Keratinocyte (primary cell): Measurements from ENCODE around the gene CDYL. TPM values are rescaled to one million over a fixed set of nuclear protein-coding genes. Genes with fewer than 3 reads are reported as not detected.
"Not testable (repeated sequence)": the region's sequence is repeated elsewhere in the genome, so short reads cannot be mapped to it uniquely, and the experiment has no call there.

Source experiments
- DNase-seq: peaks from one replicate; pipeline ENCODE4 v3.0.0-alpha.2; 2011; ENCODE audit warnings: low read depth, missing footprints, low spot score
- FAIRE-seq: peaks from 2 replicates; lab custom pipeline; 2011; peaks lifted over from hg19 to GRCh38; lab: Jason Lieb, UNC
- H2AFZ ChIP-seq: 2 replicates; pipeline ENCODE4 v1.6.0; 2012; ENCODE audit warnings: low read length, control low read depth, inconsistent platforms; ENCODE audit not compliant: control insufficient read depth
- H3K27ac ChIP-seq: 2 replicates; pipeline ENCODE4 v1.5.1; 2011; ENCODE audit warnings: low read length; ENCODE audit not compliant: control insufficient read depth, insufficient read depth
- H3K27me3 ChIP-seq: 3 replicates; pipeline ENCODE4 v1.6.0; 2011; ENCODE audit warnings: low read length; ENCODE audit not compliant: control insufficient read depth, insufficient read depth; ENCODE audit errors: extremely low read depth
- H3K36me3 ChIP-seq, 2 experiments: 2 replicates in 1 of 2; 3 replicates in 1 of 2; pipeline ENCODE4 v1.5.1; 2011; ENCODE audit warnings: low read length in 2 of 2, mild to moderate bottlenecking in 1 of 2; ENCODE audit not compliant: control insufficient read depth in 2 of 2, insufficient read depth in 2 of 2; ENCODE audit errors: extremely low read depth in 1 of 2
- H3K4me1 ChIP-seq: 3 replicates; pipeline ENCODE4 v1.5.1; 2011; ENCODE audit warnings: low read length; ENCODE audit not compliant: control insufficient read depth, insufficient read depth; ENCODE audit errors: extremely low read depth
- H3K4me2 ChIP-seq: 3 replicates; pipeline ENCODE4 v1.6.0; 2011; ENCODE audit warnings: low read depth, low read length; ENCODE audit not compliant: control insufficient read depth, insufficient read depth; ENCODE audit errors: extremely low read depth
- H3K4me3 ChIP-seq, 3 experiments: fragments of 200-600 bp in 1 of 3; sonication (generic) in 1 of 3; 2 replicates in 2 of 3; 3 replicates in 1 of 3; pipeline ENCODE4 v1.5.1; 2011 to 2016; ENCODE audit warnings: low read length in 3 of 3, mild to moderate bottlenecking in 3 of 3, control low read depth in 2 of 3, inconsistent platforms in 1 of 3, low read depth in 1 of 3, mixed read lengths in 1 of 3, mixed run types in 1 of 3, moderate library complexity in 1 of 3; ENCODE audit not compliant: control insufficient read depth in 2 of 3, insufficient read depth in 2 of 3; ENCODE audit errors: extremely low read depth in 1 of 3
- H3K79me2 ChIP-seq: 2 replicates; pipeline ENCODE4 v1.6.0; 2012; ENCODE audit warnings: low read length; ENCODE audit not compliant: control insufficient read depth, insufficient read depth
- H3K9ac ChIP-seq: 3 replicates; pipeline ENCODE4 v1.6.0; 2011; ENCODE audit warnings: low read length; ENCODE audit not compliant: control insufficient read depth, insufficient read depth; ENCODE audit errors: extremely low read depth
- H3K9me1 ChIP-seq: 3 replicates; pipeline ENCODE4 v1.6.0; 2011; ENCODE audit warnings: low read length; ENCODE audit not compliant: control insufficient read depth, insufficient read depth; ENCODE audit errors: extremely low read depth
- H3K9me3 ChIP-seq: 2 replicates; pipeline ENCODE4 v1.5.1; 2012; ENCODE audit warnings: low read depth, low read length; ENCODE audit not compliant: control insufficient read depth
- H4K20me1 ChIP-seq: 3 replicates; pipeline ENCODE4 v1.6.0; 2011; ENCODE audit warnings: low read length; ENCODE audit not compliant: control insufficient read depth, insufficient read depth; ENCODE audit errors: extremely low read depth
- CTCF ChIP-seq, 3 experiments: IDR thresholded peaks in 1 of 3; conservative IDR thresholded peaks in 1 of 3; optimal IDR thresholded peaks in 1 of 3; 2 replicates in 2 of 3; 3 replicates in 1 of 3; pipeline versions ENCODE3 to v1.5.1; 2011; ENCODE audit warnings: low read length in 3 of 3, mild to moderate bottlenecking in 3 of 3, moderate library complexity in 2 of 3, control low read depth in 1 of 3, inconsistent platforms in 1 of 3; ENCODE audit not compliant: insufficient read depth in 2 of 3; ENCODE audit errors: extremely low read depth in 1 of 3
- EZH2 ChIP-seq: IDR thresholded peaks from one replicate; pipeline ENCODE4 v1.6.1; 2012; ENCODE audit warnings: inconsistent platforms, mild to moderate bottlenecking, low read length, moderate library complexity
- dilution Hi-C: fragments of 300-500 bp; cut with MboI; formaldehyde crosslinking; loops from one replicate; pipeline ENCODE4 v1.7.0; 2020; ENCODE audit warnings: low sequenced_read_pairs; ENCODE audit not compliant: extremely low pct_ligation_motif_present
- polyA plus RNA-seq, 5 experiments: library from polyadenylated mRNA; depleted of rRNA in 3 of 5; stranded (reverse) in 3 of 5; stranded (forward) in 1 of 5; unstranded in 1 of 5; fragments of >200 nt; gene quantifications; 1 replicate in 1 of 5; 2 replicates in 3 of 5; 3 replicates in 1 of 5; pipeline versions ENCODE4 v1.2.1 to v1.2.3, GENCODE V29; 2011 to 2012; ENCODE audit warnings: missing spikeins in 2 of 5, low read depth in 1 of 5, low replicate concordance in 1 of 5

The CDYL gene
- polyA plus RNA-seq, 1 donor (not counting 4 experiments of a cell fraction or from before 2014, with no cell fraction given), result 48.0 TPM

- no peaks in the 10 kb centered on the region for H3K36me3 ChIP-seq
- dilution Hi-C loops, result no loop called here
- H3K4me3 ChIP-seq, result no peak overlapping the region
- no peak overlapping the region for H3K9ac ChIP-seq
- DNase-seq, result no peak
- no peak for TF ChIP-seq EZH2
- no peak for TF ChIP-seq CTCF (optimal IDR thresholded peaks at IDR 0.05 in 1 of 3, IDR thresholded peaks at IDR 0.05 in 1 of 3, conservative IDR thresholded peaks at IDR 0.05 in 1 of 3; ENCODE audit: extremely low read depth in 1 of 3, insufficient read depth in 2 of 3, low read length in 3 of 3)
- no peaks in the 10 kb centered on the region for H3K27me3 ChIP-seq
- no peaks in the 10 kb centered on the region for H3K9me1 ChIP-seq
- H4K20me1 ChIP-seq, result peaks cover 2% of the 10 kb centered on the region
- FAIRE-seq, result no peak
- peaks cover 65% of the 10 kb centered on the region for H3K79me2 ChIP-seq
- no peak overlapping the region for H2AFZ ChIP-seq
- no peak overlapping the region for H3K27ac ChIP-seq
- no peak overlapping the region for H3K4me2 ChIP-seq
- H3K4me1 ChIP-seq, result no peaks in the 10 kb centered on the region
- H3K9me3 ChIP-seq, result no peaks in the 10 kb centered on the region
These were observed 52.9 kb downstream of the CDYL start for GRCh38 chr6:4829089-4829488.

- H3K4me2 ChIP-seq, H3K27me3 ChIP-seq, DNase-seq, H3K4me1 ChIP-seq, H3K27ac ChIP-seq, H3K36me3 ChIP-seq, H3K4me3 ChIP-seq, FAIRE-seq, H3K9me3 ChIP-seq, dilution Hi-C loops, H3K9ac ChIP-seq, H4K20me1 ChIP-seq, H2AFZ ChIP-seq, H3K9me1 ChIP-seq: not testable (repeated sequence)
- H3K79me2 ChIP-seq, result peaks cover 54% of the 10 kb centered on the region
These were observed 59.3 kb downstream of the CDYL start for GRCh38 chr6:4835540-4835939.

- DNase-seq, result no peak
- Histone ChIP-seq H3K27ac (no peak overlapping the region), H3K4me3 (no peak overlapping the region), H3K9me1 (peaks cover 4% of the 10 kb centered on the region), H4K20me1 (peaks cover 6% of the 10 kb centered on the region), H3K9ac (no peak overlapping the region), H3K4me1 (no peaks in the 10 kb centered on the region), H3K9me3 (no peaks in the 10 kb centered on the region), H2AFZ (no peak overlapping the region), H3K27me3 (no peaks in the 10 kb centered on the region), H3K4me2 (no peak overlapping the region), H3K79me2 (peaks cover 93% of the 10 kb centered on the region), H3K36me3 (no peaks in the 10 kb centered on the region)
- dilution Hi-C loops, result no loop called here
- no peak for FAIRE-seq
- no peak for TF ChIP-seq CTCF (optimal IDR thresholded peaks at IDR 0.05 in 1 of 3, IDR thresholded peaks at IDR 0.05 in 1 of 3, conservative IDR thresholded peaks at IDR 0.05 in 1 of 3; ENCODE audit: extremely low read depth in 1 of 3, insufficient read depth in 2 of 3, low read length in 3 of 3)
- no peak for TF ChIP-seq EZH2
These were observed 64.0 kb downstream of the CDYL start for GRCh38 chr6:4840169-4840568.
